HepG2 (cell line): ENCODE results near the gene CFAP97D1. TPM values are rescaled to one million over a fixed set of nuclear protein-coding genes. Genes with fewer than 3 reads are reported as not detected.

Source experiments
- HIVEP1 ChIP-seq: sonication (generic); formaldehyde crosslinking; IDR thresholded peaks from 2 replicates; pipeline ENCODE4 v1.4.0; 2020; ENCODE audit warnings: mild to moderate bottlenecking, missing genetic modification reagents
- HNRNPLL ChIP-seq: fragments of 200-400 bp; formaldehyde crosslinking; IDR thresholded peaks from 2 replicates; pipeline ENCODE4 v1.6.1; 2017; ENCODE audit warnings: mild to moderate bottlenecking, low read depth, low read length; ENCODE audit not compliant: poor library complexity, severe bottlenecking
- MAFF ChIP-seq: IDR thresholded peaks from 2 replicates; pipeline ENCODE4 v1.6.1; 2011; ENCODE audit warnings: low read depth, low read length, improper control_type of control experiment
- ONECUT2 ChIP-seq: sonication (generic); formaldehyde crosslinking; IDR thresholded peaks from 2 replicates; pipeline ENCODE4 v1.4.0; 2020; ENCODE audit warnings: missing genetic modification reagents
- RARG ChIP-seq: sonication (generic); formaldehyde crosslinking; IDR thresholded peaks from 2 replicates; pipeline ENCODE4 v1.4.0; 2020; ENCODE audit warnings: low read depth, mild to moderate bottlenecking, missing genetic modification reagents
- RBFOX2 ChIP-seq: fragments of 200-400 bp; formaldehyde crosslinking; IDR thresholded peaks from 2 replicates; pipeline ENCODE4 v1.6.1; 2017; ENCODE audit warnings: low read depth, mild to moderate bottlenecking, low read length
- USF2 ChIP-seq, 2 experiments: sonication (generic) in 1 of 2; formaldehyde crosslinking in 1 of 2; IDR thresholded peaks; 2 replicates each; pipeline versions ENCODE4 v1.5.1 to v1.6.1; 2011 to 2020; ENCODE audit warnings: borderline replicate concordance in 1 of 2, low read depth in 1 of 2, low read length in 1 of 2, mild to moderate bottlenecking in 1 of 2, missing genetic modification reagents in 1 of 2, moderate library complexity in 1 of 2
- ZBTB40 ChIP-seq, 2 experiments: fragments of 450-650 bp in 1 of 2; sonication (generic) in 1 of 2; formaldehyde crosslinking in 1 of 2; IDR thresholded peaks; 2 replicates each; pipeline versions ENCODE4 v1.6.1 to v1.8.0; 2016 to 2022; ENCODE audit warnings: antibody characterized with exemption in 1 of 2, mild to moderate bottlenecking in 1 of 2, missing genetic modification reagents in 1 of 2
- ZBTB7B ChIP-seq: sonication (generic); formaldehyde crosslinking; IDR thresholded peaks from 2 replicates; pipeline ENCODE4 v1.4.0; 2020; ENCODE audit warnings: missing genetic modification reagents
- ZGPAT ChIP-seq: IDR thresholded peaks from 2 replicates; pipeline ENCODE4 v1.6.1; 2016; ENCODE audit warnings: mild to moderate bottlenecking
- ZNF17 ChIP-seq: sonication (generic); formaldehyde crosslinking; IDR thresholded peaks from 2 replicates; pipeline ENCODE4 v1.5.0; 2020; ENCODE audit warnings: mild to moderate bottlenecking, missing genetic modification reagents
- ZNF556 ChIP-seq: sonication (generic); formaldehyde crosslinking; IDR thresholded peaks from 2 replicates; pipeline ENCODE4 v1.4.0; 2020; ENCODE audit warnings: mild to moderate bottlenecking, missing genetic modification reagents, borderline replicate concordance
- ZNF644 ChIP-seq: IDR thresholded peaks from 2 replicates; pipeline ENCODE4 v1.6.1; 2016; ENCODE audit warnings: low read depth
- ZNF709 ChIP-seq: sonication (generic); formaldehyde crosslinking; IDR thresholded peaks from 2 replicates; pipeline ENCODE4 v1.5.0; 2020; ENCODE audit warnings: mild to moderate bottlenecking, missing genetic modification reagents
- ZNF83 ChIP-seq: sonication (generic); formaldehyde crosslinking; IDR thresholded peaks from 2 replicates; pipeline ENCODE4 v1.4.0; 2020; ENCODE audit warnings: missing genetic modification reagents, mild to moderate bottlenecking, borderline replicate concordance
- polyA plus RNA-seq, 8 experiments: library from polyadenylated mRNA; depleted of rRNA in 3 of 8; stranded (reverse) in 7 of 8; unstranded in 1 of 8; fragments of >200 nt; fragmentation: Illumina TruSeq in 4 of 8; extraction: Trizol in 4 of 8; gene quantifications; 2 replicates each; pipeline versions ENCODE4 v1.2.1 to v1.2.3, GENCODE V29; 2011 to 2016; ENCODE audit warnings: low read depth in 4 of 8, missing spikeins in 1 of 8, mixed read lengths in 1 of 8; ENCODE audit not compliant: insufficient read depth in 1 of 8
- total RNA-seq, 5 experiments: library from RNA; depleted of rRNA; stranded (reverse); fragments of >200 nt; fragmentation: Illumina TruSeq; extraction: Trizol; gene quantifications; 2 replicates each; pipeline ENCODE4 v1.2.3, GENCODE V29; 2016; ENCODE audit warnings: low read depth in 1 of 5

Gene CFAP97D1
- total and polyA plus RNA-seq, 2 of the 13 experiments (the other 11 are each of a cell fraction or from before 2014, with no cell fraction given) = 0.02 TPM; not detected in 1

GRCh38 chr17:43778337-43779144 lies 1.7 kb upstream of the CFAP97D1 start, which contains the start of gene DUSP3 (continued):
- TF ChIP-seq ZBTB40 (IDR thresholded peaks at IDR 0.05) = no peak
- peak; percentile 76; the same call in 1 of the 2 replicates for TF ChIP-seq ZBTB40 (CRISPR knock-in tag; IDR thresholded peaks at IDR 0.05)
- no peak for TF ChIP-seq MAFF
- peak; percentile 82; the same call in 1 of the 2 replicates for TF ChIP-seq ZNF556 (CRISPR knock-in tag)
- TF ChIP-seq ZGPAT (CRISPR knock-in tag) = peak; percentile 79; the same call in 1 of the 2 replicates
- TF ChIP-seq HNRNPLL = peak; percentile 29
- no peak for TF ChIP-seq RARG (CRISPR knock-in tag)
- peak; percentile 96 for TF ChIP-seq ZNF83 (CRISPR knock-in tag)
- TF ChIP-seq ZNF644 (CRISPR knock-in tag) = no peak
- TF ChIP-seq ZNF709 = peak; percentile 91
- TF ChIP-seq ZBTB7B (CRISPR knock-in tag) = peak; percentile 23
- no peak for TF ChIP-seq ONECUT2
- no peak for TF ChIP-seq ZNF17 (CRISPR knock-in tag)
- 0 out of 2 replicates have a peak, but pooled peaks have one; percentile 52 for TF ChIP-seq HIVEP1 (CRISPR knock-in tag)
- peak; percentile 98 for TF ChIP-seq RBFOX2
- TF ChIP-seq USF2 (IDR thresholded peaks at IDR 0.05; ENCODE audit: low read depth, low read length) = peak; percentile 90
- TF ChIP-seq USF2 (CRISPR knock-in tag; IDR thresholded peaks at IDR 0.05; ENCODE audit: borderline replicate concordance) = peak; percentile 92; the same call in 1 of the 2 replicates
